ENCODE results near the gene CLEC10A. TPM values are rescaled to one million over a fixed set of nuclear protein-coding genes. Genes with fewer than 3 reads are reported as not detected.
A peak's percentile ranks its signal among the peaks of the same experiment; 100 is the strongest.
"Not testable (repeated sequence)": the region's sequence is repeated elsewhere in the genome, so short reads cannot be mapped to it uniquely, and the experiment has no call there.

Gene CLEC10A
- polyA plus RNA-seq, 10 donors = 1.1 to 3.5 (median 1.7) TPM

DNA sequence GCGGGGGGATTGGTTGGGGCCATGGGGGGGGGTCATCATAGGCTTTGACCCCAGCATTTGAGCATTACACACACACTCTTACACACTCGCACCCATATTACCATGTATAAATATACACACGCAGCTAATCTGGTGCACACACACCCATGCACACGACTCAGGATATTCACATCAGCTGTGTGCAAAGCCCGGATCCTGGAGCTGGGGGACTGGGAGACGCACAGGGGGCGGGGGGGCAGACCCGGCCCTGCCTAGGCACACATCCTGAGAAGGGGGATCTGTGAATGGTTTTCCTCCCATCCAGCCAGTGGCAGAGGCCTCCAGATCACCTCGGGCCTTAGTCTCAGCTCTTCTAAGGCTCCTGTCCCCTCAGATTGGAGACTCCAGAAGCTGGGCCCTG, 28.9 kb upstream of the CLEC10A start:
- DNase-seq = no peak

DNA sequence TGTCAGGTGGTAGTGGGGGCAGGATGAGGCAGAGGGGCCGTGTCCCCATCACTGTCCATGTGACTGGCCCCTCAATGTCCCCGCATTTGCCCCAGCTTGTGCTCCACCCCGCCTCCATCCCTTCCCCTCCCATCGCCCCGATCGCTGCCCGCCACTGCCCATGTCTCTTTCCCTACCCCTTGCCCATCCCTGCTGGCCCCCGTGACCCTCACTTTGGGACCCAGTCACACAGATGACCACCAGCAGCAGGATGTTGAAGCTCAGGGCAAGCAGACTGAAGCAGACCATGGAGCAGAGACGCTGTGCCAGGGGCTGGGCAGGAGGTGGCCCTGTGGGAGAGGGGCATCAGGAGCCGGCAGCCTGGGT, 28.5 kb upstream of the CLEC10A start:
- DNase-seq = no peak

DNA sequence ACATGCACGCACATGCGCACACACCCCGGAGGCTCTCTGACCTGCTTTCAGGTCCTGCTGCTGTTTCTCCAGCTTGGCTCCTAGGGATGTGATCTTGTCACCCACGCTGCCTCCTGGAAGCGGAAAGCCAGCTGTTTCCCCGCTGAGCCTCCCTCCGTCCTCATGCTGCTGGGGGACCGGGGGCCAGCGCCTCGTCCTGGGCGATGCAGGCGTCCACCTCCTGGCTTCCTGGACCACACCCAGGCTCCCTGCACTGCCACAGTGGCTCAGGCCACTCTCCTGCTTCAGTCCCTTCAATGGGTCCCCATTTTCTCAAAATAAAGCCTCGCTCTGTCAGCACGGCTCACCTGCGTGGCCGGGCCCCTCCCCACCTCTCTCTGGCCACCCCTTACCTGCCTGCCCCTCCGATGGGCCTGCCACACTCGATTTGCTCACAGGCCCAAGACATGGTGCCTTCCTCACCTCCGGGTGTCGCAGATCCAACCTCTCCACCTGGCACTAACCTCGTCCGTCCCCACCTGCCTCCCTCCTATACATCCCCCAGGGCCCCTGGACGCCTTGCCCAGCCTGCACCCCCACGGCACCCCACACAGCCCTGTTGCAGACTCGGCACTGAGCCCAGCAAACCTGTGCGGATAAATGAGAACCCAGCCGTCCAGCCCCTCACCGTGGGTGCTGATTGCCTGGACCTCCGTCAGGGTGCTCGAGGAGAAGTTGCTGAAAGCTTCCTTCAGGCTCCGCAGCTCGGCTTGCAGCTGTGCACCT, 27.9 kb upstream of the CLEC10A start:
- no peak for DNase-seq

DNA sequence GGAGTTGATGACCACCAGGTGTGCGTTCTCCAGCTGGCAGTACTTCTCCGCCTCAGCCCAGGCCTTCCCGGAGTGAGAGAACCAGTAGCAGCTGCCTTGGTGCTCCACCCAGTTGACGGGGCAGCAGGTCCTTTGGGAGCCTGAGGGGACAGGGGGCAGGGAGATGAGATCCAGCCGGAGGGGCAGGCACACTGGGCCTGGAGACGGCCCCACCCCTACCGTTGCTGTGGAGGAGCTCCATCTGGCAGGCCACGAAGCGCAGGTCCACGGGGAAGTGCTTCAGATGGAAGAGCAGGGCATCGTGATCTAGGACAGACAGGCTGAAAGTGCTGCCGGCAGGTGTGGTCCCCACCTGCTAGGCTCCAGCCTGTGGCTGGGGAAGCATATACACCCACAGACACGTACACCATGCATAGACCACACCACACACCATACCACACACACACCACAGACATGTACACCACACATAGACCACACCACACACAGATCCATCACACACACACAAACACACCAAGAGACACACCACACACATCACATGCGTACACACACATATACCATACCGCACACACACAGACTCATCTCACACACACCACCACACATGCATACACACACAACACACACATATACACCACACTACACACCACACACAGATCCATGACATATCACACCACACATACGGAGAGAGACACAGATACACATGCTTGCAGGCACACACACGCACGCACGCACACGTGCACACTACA, 27.1 kb upstream of the CLEC10A start:
- no peak for DNase-seq

DNA sequence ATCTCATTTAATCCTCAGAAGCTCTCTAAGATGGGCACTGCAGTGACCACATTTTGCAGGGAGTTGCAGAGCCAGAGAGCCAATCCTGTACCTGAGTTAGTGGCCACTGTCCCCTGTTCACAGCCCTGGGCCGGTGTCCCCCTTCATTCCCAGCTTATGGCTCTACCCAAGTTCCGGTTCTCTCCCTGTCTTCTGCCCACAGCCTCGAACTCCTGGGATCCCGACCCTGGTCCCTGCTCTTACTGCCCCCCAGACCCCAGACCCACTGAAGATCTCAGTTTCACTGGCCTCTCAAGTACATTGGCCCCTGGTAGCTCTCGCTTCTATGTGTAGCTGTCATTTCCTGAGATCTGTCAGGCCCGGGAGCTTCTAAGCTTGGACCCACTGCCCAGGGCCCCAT, 22.4 kb upstream of the CLEC10A start:
- no peak for DNase-seq

DNA sequence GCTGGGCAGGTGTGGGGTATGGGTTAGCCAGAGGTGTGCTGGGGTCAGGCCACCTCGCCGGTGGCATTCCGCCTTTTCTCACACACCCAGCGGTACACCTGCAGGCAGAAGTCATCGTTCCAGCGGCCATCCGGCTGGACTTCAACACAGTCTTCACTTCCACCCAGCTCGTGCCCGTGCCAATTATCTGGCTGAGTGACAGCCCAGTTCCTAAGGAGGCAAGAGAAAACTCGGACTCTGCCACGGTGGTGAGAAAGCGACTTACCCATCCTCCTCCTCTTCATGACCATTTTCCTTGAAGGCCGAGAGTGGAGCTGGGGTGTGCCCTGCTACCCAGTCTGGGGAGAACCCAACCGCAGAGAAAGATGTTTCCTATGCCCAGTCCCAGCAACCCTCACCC, 21.5 kb upstream of the CLEC10A start:
- DNase-seq = no peak

DNA sequence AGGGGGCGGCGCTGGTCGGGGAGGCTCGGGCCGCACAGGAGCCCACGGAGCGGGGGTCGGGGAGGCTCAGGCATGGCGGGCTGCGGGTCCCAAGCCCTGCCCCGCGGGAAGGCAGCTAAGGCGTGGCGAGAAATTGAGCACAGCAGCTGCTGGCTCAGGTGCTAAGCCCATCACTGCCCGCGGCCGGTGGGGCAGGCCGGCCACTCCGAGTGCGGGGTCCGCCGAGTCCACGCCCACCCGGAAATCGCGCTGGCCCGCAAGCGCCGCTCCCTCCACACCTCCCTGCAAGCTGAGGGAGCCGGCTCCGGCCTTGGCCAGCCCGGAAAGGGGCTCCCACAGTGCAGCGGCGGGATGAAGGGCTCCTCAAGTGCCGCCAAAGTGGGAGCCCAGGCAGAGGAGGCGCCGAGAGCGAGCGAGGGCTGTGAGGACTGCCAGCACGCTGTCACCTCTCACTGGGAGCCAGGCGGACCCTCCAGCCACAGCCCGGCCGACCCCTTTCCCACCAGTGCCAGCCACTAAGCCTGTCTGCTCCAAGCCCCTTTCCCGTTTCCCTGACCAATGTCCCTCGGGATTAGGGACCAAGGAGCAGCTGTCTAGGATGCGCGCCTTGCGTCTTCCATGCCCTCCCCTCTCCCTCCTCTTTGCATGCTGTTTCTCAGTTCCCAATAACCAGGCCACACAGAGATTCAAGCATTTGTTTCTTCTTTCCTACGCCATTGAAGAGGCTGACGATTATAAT, 20.8 kb upstream of the CLEC10A start:
- not testable (repeated sequence) for DNase-seq

DNA sequence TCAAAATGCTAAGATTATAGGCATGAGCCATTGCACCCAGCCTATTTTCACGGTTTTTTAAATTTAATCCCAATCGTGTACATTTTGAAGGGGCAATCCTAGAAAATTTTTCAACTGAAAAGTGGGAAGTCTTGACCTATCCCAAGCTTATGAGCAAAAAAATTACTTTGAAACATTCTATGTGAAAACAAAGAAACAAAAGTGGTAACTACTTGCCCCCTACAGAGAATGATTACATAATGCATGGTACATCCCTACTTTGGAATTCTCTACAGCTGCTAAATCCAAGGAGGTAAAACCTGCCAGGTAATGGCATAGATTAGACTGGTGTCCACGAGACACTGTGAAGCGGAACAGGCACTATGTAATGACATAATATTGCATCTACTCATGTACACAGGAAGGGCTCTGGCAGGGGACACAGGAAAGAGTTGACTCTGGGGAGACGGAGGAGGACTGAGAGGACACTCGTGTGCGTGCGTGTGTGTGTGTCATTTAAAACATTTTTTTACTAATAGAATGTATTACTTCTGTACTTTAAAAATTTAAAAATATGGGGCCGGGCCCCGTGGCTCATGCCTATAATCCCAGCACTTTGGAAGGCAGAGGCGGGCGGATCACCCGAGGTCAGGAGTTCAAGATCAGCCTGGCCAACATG, 18.9 kb upstream of the CLEC10A start:
- no peak for DNase-seq

DNA sequence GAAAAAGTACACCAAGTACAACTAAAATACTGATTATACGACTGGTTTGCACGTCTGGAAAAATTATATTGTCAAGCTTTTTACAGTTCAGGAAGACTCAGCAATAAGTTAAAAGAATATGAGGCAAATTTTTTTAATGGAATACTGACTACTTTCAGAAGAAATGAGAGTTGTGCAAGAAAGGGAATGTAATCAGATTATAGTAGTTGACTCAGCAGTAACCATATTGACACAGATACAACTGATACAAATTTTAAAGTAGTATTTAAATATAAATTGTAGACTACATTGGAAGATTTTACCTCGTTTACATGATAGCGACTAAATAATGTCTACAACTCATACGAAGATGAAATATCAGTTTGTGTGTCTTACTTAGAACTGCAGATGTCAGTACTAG, 17.9 kb upstream of the CLEC10A start:
- no peak for DNase-seq

DNA sequence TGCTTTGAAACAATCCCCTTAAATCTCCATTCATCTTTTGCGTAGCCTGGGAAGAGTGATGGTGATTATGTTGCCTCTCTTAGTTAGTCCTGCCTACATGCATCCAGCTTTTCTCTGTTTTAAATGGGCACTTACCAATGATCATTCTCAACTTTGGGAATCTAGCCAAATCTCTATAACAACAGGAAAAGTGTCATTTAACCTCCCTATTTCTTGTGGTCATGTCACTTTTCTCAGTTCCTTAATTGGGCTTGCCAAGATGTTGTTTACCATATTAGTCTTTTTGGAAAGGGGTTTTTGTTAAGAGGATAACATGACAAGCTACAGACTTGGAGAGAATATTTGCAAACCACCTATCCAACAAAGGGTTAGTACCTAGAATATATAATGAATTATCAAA, 15.6 kb upstream of the CLEC10A start:
- no peak for DNase-seq

DNA sequence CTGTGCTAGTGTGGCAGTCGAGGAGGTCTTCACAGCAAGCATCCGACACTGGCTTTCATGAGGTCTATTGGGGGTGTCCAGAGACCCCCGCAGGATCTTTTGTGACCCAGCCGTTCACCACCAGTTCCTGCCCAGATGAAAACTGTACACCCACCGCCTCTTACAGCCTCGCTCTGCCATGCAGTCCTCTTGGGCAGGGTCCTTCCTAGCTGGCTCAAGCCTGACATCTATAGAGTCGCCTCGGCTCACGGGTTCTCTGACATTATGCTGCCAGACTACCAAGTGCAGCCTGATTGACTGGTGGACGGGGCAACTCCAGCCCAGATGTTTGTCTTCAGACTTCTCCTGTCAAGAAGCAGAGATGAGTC, 14.6 kb upstream of the CLEC10A start:
- DNase-seq = no peak

DNA sequence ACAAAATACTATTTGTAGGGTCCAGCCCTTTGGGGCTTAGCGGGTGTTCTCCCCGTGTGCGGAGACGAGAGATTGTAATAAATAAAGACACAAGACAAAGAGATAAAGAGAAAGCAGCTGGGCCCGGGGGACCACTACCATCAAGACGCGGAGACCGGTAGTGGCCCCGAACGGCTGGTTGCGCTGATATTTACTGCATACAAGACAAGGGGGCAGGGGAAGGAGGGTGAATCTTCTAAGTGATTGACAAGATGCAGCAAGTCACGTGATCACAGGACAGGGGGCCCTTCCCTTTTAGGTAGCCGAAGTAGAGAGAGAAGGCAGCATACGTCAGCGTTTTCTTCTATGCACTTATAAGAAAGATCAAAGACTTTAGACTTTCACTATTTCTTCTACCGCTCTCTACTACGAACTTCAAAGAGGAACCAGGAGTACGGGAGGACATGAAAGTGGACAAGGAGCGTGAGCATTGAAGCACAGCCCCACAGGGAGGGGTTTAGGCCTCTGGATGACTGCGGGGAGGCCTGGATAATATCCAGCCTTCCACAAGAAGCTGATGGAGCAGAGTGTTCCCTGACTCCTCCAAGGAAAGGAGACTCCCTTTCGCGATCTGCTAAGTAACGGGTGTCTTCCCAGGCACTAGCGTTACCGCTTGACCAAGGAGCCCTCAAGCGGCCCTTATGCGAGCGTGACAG, 11.4 kb upstream of the CLEC10A start:
- DNase-seq = not testable (repeated sequence)

DNA sequence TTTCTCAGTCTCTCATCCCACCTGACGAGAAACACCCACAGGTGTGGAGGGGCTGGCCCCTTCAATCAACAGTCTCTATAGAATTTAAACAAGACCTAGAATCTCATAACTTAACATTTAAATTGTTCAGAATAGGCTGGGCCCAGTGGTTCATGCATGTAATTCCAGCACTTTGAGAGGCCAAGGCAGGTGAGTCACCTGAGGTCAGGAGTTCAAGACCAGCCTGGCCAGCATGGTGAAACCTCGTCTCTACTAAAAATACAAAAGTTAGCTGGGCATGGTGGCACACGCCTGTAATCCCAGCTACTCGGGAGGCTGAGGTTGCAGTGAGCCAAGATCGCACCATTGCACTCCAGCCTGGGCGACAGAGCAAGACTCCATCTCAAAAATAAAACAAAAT, 9.5 kb upstream of the CLEC10A start:
- not testable (repeated sequence) for DNase-seq

DNA sequence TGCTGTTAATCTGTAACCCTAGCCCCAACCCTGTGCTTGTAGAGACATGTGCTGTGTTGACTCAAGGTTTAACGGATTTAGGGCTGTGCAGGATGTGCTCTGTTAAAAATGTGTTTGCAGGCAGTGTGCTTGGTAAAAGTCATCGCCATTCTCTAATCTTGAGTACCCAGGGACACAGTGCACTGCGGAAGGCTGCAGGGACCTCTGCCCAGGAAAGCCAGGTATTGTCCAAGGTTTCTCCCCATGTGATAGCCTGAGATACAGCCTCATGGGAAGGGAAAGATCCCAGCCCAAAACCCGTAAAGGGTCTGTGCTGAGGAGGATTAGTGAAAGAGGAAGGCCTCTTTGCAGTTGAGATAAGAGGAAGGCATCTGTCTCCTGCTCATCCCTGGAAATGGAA, 8.4 kb upstream of the CLEC10A start:
- not testable (repeated sequence) for DNase-seq

DNA sequence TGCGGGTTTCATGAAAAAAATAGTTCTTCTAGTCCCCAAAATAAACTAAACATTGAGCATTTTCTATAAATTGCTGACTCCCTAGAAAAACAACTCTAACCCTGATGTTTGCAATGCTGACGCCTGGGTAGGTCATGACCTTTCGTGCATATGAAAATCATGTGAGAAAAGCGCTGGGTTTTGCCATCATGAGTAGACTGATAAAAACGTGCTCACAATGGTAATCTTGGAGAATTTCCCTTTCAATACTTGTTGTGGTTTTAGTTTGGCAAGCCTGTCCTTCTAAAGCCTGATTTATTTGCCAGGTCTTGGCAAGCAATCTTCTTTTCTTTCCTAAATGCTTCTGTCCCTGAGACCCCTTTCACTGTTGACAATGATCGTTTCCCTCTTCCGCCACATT, 4.0 kb upstream of the CLEC10A start:
- DNase-seq = no peak

DNA sequence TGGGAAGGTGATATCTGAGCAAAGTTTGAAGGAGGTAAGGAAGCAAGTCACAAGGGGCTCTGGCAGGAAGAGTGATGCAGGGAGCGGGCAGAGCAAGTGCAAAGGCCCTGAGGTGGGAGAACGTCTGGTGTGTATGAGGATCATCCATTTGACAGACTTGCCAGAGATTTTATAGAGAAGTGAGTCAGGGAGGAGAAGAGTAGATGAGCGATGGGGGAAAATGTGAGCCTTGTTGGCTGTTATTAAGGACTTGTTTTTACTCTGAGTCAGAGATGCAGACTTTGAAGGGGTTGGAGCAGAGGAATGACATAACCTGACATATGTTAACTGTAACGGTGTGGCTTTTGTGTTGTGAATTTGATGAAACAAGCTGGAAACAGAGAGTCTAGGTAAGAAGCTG, 3.5 kb upstream of the CLEC10A start:
- no peak for DNase-seq

DNA sequence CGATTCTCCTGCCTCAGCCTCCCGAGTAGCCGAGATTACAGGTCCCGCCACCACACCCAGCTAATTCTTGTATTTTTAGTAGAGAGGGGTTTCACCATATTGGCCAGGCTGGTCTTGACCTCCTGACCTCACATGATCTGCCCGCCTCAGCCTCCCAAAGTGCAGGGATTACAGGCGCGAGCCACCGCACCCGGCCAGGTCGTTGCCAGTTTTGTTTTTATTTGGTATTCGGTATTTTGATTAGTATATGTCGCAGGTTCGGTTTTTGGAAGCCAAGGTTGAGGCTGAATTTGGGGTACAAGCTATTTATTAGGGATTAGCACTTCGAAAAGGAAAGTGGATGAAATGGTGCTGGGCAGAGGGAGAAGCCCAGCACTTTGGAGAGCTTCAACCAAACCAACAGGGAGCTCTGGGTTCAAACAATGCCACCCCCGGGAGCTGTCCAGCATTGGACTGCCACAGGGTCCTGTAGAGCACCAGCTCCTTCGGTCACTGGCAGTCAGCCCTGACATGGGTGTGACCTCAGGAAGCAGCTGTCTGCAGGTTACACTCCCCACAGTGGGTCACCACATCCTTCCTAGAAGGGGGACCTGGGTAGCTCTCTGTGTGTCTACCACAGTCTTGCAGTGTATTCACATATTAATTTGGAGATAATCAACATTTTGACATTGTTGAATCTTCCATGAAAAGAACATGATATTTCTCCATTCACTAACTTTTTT, 1.5 kb upstream of the CLEC10A start:
- no peak for DNase-seq

DNA sequence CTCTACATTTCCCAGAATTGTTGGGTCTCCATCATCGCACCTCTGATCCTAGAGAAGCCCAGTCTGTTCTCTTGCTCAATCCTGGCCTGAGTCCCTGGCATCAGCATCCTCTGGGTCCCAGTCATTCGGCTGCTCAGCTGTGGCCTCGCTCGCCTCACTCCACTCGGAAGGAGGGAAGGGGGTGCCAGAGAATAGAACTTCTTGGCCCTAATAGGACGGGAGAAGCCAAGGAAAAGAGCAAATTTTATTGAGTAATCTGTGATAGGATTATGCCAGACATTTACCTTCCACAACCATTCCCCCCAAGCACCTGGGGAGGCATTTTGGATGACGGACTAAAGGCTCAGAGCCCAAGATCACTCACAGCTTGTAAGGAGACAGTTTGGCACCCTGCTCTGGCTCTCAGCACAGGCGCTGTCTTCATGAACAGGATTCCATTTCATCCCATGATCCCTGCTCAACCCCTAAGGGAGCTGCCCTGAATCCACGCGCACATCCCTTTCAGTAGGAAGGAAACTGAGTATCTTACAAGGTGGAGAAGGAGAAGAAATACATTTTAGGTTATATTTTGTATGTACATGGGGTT, 498 bp upstream of the CLEC10A start:
- DNase-seq = peak in 1 of 3 donors; percentile 58

DNA sequence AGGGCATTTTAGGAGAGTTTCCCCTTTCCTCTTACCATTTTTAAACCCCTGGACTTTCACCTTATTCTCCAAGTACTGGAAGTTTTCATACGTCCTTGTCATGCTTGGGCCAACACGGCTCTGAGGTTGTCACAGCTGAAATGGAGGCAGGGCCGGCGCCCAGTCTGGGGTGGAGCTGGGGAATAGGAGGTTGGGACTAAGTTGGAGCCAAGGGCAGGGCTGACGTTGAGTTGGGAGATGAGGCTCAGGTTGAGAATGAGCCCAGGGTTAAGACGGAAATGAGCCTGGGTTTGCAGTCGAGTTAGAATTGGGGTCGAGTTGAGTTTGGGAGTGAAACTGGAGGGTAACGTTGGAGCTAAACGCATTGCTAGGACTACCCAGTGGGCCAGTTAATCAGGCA, 1.3 kb downstream of the CLEC10A start:
- DNase-seq = no peak

DNA sequence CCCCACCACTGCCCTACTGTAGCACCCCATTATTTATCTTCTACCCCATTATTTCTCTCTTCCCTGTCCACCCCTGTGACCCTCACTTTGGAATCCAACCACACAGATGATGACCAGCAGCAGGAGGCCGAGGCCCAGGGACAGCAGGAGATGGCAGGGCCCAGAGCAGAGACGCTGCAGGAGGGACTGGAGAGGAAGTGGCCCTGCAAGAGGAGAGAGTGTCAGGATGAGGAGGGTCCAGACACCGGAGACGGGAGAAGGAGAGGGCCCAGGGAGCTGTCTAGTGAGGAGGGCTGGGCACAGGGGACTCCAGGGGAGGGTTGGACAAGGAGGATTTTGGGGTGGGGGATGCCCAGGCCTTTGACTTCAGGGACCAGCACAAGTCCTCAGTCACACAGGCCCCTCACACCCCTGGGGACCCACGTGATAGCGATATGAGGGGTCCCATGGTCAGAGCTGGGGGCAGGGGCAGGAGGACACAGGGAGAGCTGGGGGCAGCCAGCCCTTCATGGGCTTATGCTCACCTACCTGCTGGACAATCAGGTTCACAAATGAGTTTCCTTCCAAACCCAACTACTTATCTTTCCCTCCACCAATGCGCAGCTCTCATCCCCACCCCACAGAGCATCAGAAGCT, 2.0 kb downstream of the CLEC10A start:
- DNase-seq = no peak
